Measurements from ENCODE around the gene TMEM92.

DNA sequence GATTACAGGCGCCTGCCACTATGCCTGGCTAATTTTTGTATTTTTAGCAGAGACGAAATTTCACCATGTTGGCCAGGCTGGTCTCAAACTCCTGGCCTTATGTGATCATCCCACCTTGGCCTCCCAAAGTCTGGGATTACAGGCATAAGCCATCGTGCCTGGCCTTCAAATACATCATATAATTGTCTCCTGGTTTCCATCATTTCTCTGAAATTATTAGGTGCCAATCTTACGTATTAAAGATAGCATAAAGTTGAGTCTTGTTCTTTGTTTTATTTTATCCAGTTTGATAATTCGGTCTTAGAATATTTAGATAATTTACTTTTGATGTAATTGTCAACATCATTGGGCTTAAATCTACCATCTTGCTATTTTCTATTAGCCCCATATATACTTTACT lies 32.8 kb upstream of the TMEM92 start:
- TF ChIP-seq POLR2A (IDR thresholded peaks at IDR 0.05; ENCODE audit: low read depth, low read length), result no peak
- no peak for TF ChIP-seq POLR2AphosphoS5 (IDR thresholded peaks at IDR 0.05; ENCODE audit: low read depth, low read length)
